ENCODE data around the gene JAG1.

DNA sequence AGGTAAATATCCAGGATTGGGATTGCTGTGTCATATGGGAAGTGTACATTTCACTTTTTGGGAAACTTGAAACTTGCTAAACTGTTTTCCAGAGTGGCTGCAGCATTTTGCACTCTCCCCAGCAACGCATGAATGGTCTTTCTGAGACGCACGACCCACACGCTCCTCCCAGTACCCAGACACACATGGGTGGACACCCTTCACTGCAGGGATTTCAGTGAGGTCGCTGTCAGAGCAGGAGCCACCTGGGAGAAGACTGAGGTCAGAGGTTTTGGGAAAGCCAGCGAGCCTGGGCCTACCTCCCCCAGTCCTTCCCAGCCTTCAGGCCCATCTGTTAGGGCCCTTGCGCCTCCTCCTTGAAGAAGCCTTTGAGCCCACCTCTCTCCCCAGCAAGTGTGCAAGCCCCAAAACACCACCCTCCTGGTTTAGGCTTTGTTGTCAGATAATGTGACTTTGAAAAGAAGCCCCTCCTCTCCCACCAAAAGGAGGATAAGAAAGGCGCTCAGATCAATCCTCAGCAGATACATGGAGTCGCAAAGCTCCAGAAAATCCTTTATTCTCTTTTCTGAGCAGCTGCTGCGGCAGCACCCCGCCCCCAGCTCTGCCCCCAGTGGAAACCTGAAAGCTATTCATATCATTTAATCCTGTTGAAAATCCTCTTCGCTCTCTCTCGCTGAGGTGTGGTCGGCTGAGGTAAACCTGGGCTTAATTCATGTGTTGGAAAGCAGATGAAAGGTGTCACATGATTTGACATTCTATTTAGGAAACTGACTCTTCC is 12.7 kb upstream of the JAG1 start:
- TF ChIP-seq, protein P1, sequence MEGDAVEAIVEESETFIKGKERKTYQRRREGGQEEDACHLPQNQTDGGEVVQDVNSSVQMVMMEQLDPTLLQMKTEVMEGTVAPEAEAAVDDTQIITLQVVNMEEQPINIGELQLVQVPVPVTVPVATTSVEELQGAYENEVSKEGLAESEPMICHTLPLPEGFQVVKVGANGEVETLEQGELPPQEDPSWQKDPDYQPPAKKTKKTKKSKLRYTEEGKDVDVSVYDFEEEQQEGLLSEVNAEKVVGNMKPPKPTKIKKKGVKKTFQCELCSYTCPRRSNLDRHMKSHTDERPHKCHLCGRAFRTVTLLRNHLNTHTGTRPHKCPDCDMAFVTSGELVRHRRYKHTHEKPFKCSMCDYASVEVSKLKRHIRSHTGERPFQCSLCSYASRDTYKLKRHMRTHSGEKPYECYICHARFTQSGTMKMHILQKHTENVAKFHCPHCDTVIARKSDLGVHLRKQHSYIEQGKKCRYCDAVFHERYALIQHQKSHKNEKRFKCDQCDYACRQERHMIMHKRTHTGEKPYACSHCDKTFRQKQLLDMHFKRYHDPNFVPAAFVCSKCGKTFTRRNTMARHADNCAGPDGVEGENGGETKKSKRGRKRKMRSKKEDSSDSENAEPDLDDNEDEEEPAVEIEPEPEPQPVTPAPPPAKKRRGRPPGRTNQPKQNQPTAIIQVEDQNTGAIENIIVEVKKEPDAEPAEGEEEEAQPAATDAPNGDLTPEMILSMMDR (IDR thresholded peaks at IDR 0.05; ENCODE audit: insufficient read depth, low read depth, low read length): no peak
- TF ChIP-seq EZH2 (IDR thresholded peaks at IDR 0.05; ENCODE audit: insufficient read depth, low read length): no peak

All from astrocyte (in vitro differentiated cells and primary cell).